ENCODE results near the gene BEND7. TPM values are rescaled to one million over a fixed set of nuclear protein-coding genes. Genes with fewer than 3 reads are reported as not detected.

The BEND7 gene
- total and polyA plus RNA-seq, 2 of the 8 experiments (the other 6 are each of a cell fraction or from before 2014, with no cell fraction given), result 1.9 to 8.2 TPM

GRCh38 chr10:13414137-13414536 is 114.7 kb downstream of the BEND7 start (continued):
- no peak for TF ChIP-seq FOSL1 (IDR thresholded peaks at IDR 0.05; ENCODE audit: insufficient read depth, low read depth, low read length)
- TF ChIP-seq EZH2 (IDR thresholded peaks at IDR 0.05; ENCODE audit: low read depth, low read length, severe bottlenecking), result no peak
- TF ChIP-seq ASH2L (IDR thresholded peaks at IDR 0.05; ENCODE audit: low read length), result no peak
- no peak for TF ChIP-seq SP1 (IDR thresholded peaks at IDR 0.05; ENCODE audit: low read depth, low read length)
- TF ChIP-seq RAD21 (IDR thresholded peaks at IDR 0.05 in 1 of 2, conservative IDR thresholded peaks at IDR 0.05 in 1 of 2; ENCODE audit: low read depth in 2 of 2, low read length in 2 of 2), result no peak
- TF ChIP-seq YY1 (IDR thresholded peaks at IDR 0.05; ENCODE audit: low read depth, low read length), result no peak
